Heart right ventricle (tissue), 16 donors: ENCODE measurements around the gene JAG1. TPM values are rescaled to one million over a fixed set of nuclear protein-coding genes. Genes with fewer than 3 reads are reported as not detected.

Experiments used
- ATAC-seq, 8 donors: fragments of 200-7000 bp; cut with Tn5 transposase; one replicate each; pipeline ENCODE4 v1.9.1; 2020; ENCODE audit warnings: mild to moderate bottlenecking in 8 of 8, moderate library complexity in 8 of 8, moderate number of reproducible peaks in 1 of 8
- DNase-seq, 2 donors: peaks; one replicate each; pipeline ENCODE4 v3.0.0-alpha.2; 2020
- H3K27ac ChIP-seq, 10 donors: fragments of 200-600 bp; sonication (generic) in 2 of 10; one replicate each; pipeline versions ENCODE4 v1.5.0 to v1.8.0; 2020 to 2022; ENCODE audit warnings: mild to moderate bottlenecking in 3 of 10
- H3K27me3 ChIP-seq, 7 donors: fragments of 200-600 bp; one replicate each; pipeline ENCODE4 v1.8.0; 2021 to 2022; ENCODE audit warnings: mild to moderate bottlenecking in 2 of 7
- H3K36me3 ChIP-seq, 9 donors: fragments of 200-600 bp; sonication (generic) in 1 of 9; one replicate each; pipeline versions ENCODE4 v1.5.0 to v1.8.0; 2020 to 2022; ENCODE audit warnings: mild to moderate bottlenecking in 2 of 9
- H3K4me1 ChIP-seq, 9 donors: fragments of 200-600 bp; sonication (generic) in 1 of 9; one replicate each; pipeline versions ENCODE4 v1.5.0 to v1.8.0; 2020 to 2022; ENCODE audit warnings: mild to moderate bottlenecking in 4 of 9
- H3K4me3 ChIP-seq, 10 donors: fragments of 200-600 bp; sonication (generic) in 2 of 10; one replicate each; pipeline versions ENCODE4 v1.5.0 to v1.8.0; 2020 to 2022; ENCODE audit warnings: mild to moderate bottlenecking in 7 of 10, moderate library complexity in 2 of 10
- H3K9me3 ChIP-seq, 11 donors: fragments of 200-600 bp in 10 of 11; sonication (generic) in 2 of 11; one replicate each; pipeline versions ENCODE4 v1.5.0 to v1.8.0; 2013 to 2022; ENCODE audit warnings: mild to moderate bottlenecking in 2 of 11, control low read depth in 1 of 11, moderate library complexity in 1 of 11
- WGBS, 2 donors: extraction: QIAGEN DNeasy Blood & Tissue Kit; methylation state at CpG; one replicate each; pipeline ENCODE4 v1.1.7; 2013; ENCODE audit warnings: inconsistent platforms in 1 of 2; 5-methylcytosine and 5-hydroxymethylcytosine counted together
- intact Hi-C, 10 donors: fragments of 100-400 bp; cut with DNase I; formaldehyde crosslinking; loops; one replicate each; pipeline versions ENCODE4 v1.11.1 to v1.14.2; 2022
- polyA plus RNA-seq, 2 donors: library from polyadenylated mRNA; stranded (reverse); fragments of 200-250 nt; gene quantifications; one replicate each; pipeline ENCODE4 v1.2.3, GENCODE V29; 2013
- total RNA-seq, 10 donors: library from RNA; stranded (reverse); fragmentation: NEBNext Ultra II Directional in 3 of 10; extraction: Animal tissue kit (Norgen Biotek cat#: 25700) in 3 of 10; gene quantifications; one replicate each; pipeline versions ENCODE4 v1.2.1 to v1.2.4, GENCODE V29; 2021 to 2023
- TF ChIP-seq, protein P1 (sequence below), 9 donors: fragments of 200-600 bp; sonication (generic) in 2 of 9; IDR thresholded peaks; one replicate each; pipeline versions ENCODE4 v1.5.0 to v1.8.0; 2021 to 2022; ENCODE audit warnings: antibody characterized with exemption in 9 of 9, mild to moderate bottlenecking in 5 of 9, moderate library complexity in 1 of 9
- donor health status: Arrhythmogenic right ventricular cardiomyopathy.
- donor health status: ischemic (EF 13 %, LVEDD 7.1; RV severe dilation, severe dysfunction).
- donor health status: healthy with polysubstance abuse.
- donor health status: DM: no; HTN: yes; CAD: no.
- donor health status: DM: no; HTN: no; CAD: no.
- donor health status: ischemic (EF 25% LVEDD 6.9; RV normal size, moderate dysfunction).
- donor health status: ischemic (EF 25% LVEDD 5.7; RV mildly dilated, moderate dysfunction).
- donor health status: healthy.
- donor health status: DM: yes; HTN: yes; CAD: no.
- donor health status: Ischemic cardiomyopathy.
- donor health status: ischemic (EF 35%, LVEDD 5.7; RV mildly dilated, moderate dysfunction).
- donor health status: nonischemic (EF 11% LVEDD 7.7; RV severe dilation, severe dysfunction).
- donor health status: DM: yes; HTN: yes; CAD: no.
- donor health status: PGD.
- donor health status: ischemic (EF 29% LVEDD 5.4; RV normal size, mild dysfunction).
- donor health status: nonischemic (EF 23%, LVEDD 6.1; RV moderate dilation, normal function).

JAG1 gene
- total and polyA plus RNA-seq, 12 donors: 11.1 to 38.2 (median 25.5) TPM

DNA sequence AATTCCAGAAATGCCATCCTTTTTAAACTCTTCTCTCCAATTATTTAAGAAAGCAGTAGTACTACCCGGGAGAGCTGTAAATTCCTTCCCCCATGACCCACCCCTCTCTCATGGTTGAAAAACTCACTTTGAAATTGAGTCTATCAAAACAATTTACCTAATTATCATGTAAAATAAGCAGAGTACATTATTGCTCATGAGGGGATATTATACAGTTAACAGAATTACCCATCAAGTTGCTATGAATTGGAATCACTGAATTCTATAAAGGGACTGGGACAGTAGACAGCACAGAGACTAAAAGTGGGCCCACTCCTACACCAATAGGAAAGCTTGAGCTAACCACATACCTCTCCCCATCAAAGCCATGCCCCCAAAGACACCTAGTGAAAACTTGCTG is 16.3 kb downstream of the JAG1 start:
- Histone ChIP-seq H3K27me3 (no peaks in the 10 kb centered on the region), H3K4me3 (no peak overlapping the region), H3K36me3 (peaks cover 0 to 100% (median 35%) of the 10 kb centered on the region in 9 donors), H3K4me1 (peaks cover 19 to 99% (median 71%) of the 10 kb centered on the region in 9 donors), H3K27ac (peak overlapping the region in 1 of 10 donors; percentile 43), H3K9me3 (no peaks in the 10 kb centered on the region)
- no peak for ATAC-seq
- whole genome bisulfite sequencing, 2 donors: 83 to 84% methylated on average over 1 of the region's 1 CpG
- TF ChIP-seq, protein P1, sequence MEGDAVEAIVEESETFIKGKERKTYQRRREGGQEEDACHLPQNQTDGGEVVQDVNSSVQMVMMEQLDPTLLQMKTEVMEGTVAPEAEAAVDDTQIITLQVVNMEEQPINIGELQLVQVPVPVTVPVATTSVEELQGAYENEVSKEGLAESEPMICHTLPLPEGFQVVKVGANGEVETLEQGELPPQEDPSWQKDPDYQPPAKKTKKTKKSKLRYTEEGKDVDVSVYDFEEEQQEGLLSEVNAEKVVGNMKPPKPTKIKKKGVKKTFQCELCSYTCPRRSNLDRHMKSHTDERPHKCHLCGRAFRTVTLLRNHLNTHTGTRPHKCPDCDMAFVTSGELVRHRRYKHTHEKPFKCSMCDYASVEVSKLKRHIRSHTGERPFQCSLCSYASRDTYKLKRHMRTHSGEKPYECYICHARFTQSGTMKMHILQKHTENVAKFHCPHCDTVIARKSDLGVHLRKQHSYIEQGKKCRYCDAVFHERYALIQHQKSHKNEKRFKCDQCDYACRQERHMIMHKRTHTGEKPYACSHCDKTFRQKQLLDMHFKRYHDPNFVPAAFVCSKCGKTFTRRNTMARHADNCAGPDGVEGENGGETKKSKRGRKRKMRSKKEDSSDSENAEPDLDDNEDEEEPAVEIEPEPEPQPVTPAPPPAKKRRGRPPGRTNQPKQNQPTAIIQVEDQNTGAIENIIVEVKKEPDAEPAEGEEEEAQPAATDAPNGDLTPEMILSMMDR (IDR thresholded peaks at IDR 0.05): no peak
- intact Hi-C loops: loop anchor here in 2 of 10 donors (10.0 kb wide), 2 partner anchors 183 to 617 kb away; no protein-coding TSS in a partner anchor
- no peak for DNase-seq

DNA sequence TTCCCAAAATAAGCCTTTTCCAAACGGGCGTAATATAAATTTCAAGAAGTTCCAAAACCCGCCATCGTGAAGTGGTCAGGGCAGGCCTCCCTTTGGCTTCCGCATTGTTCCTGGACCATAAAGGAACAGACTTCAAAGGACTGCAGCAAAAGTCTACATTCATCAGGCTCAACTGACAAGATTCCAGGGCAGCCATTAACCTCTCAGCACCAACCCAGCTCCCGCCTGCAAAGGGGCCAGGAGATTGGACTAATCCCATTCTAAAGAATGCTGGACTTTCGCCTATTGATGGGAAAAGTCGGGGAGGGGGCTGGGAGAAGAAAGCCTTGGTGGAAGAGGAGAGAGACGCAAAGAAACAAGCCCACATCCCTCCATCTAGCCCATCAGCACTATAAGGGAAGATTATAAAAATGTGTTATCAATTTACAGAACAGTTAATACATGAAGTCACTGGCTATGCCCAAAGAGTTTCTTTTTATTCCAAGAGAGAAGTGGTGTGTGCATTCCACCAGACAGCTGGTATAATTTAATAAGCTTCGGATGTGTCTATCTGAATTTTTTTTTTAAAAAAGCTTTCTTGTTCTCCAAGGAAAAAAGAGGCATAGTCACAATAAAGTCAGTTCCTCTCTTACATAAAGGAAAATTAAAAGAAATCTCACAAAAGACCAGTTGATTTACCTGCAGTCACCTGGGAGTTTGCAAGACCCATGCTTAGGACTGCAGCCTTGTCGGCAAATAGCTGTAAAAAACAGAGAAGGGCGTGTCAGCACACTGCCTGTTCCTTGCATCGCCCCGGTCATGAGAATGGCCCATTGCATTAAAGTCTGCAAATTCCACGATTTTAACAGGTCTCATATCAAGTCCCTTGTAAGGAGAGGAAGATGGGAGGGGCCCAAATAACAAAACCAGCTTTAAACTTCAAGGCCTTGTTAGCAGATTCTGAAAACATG is 17.8 kb downstream of the JAG1 start:
- ATAC-seq: no peak
- peaks cover 0 to 100% (median 33%) of the 10 kb centered on the region in 9 donors for H3K36me3 ChIP-seq
- WGBS, 2 donors: 76 to 79% methylated on average over 15 of the region's 15 CpGs
- no peaks in the 10 kb centered on the region for H3K9me3 ChIP-seq
- H3K4me1 ChIP-seq: peaks cover 19 to 100% (median 82%) of the 10 kb centered on the region in 9 donors
- no peaks in the 10 kb centered on the region for H3K27me3 ChIP-seq
- TF ChIP-seq, protein P1 (IDR thresholded peaks at IDR 0.05): no peak
- DNase-seq: no peak
- H3K27ac ChIP-seq: peak overlapping the region in 7 of 10 donors; percentile 8 to 84 (median 73)
- no peak overlapping the region for H3K4me3 ChIP-seq
- intact Hi-C loops: loop anchor here in 2 of 10 donors (10.0 kb wide), 2 partner anchors 181 to 619 kb away; no protein-coding TSS in a partner anchor

DNA sequence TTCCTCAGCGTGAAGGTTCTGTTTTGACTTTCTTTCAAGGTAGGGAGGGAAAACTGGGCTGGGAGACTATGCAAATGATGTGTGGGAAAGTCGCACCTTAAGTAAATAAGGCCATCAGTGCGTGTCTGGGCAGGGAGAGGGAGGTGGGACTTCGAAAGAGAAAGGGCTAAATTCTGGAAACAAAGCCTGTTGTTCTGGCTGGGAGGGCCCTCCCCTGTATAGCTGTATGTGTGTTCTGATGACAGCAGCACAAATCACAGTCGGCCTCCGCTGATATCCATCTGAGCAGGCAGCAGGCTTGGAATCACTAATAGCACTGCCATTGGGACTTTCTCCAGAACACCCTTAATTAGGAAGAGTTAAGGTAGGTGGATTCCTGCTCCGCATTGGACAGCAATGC is 19.2 kb downstream of the JAG1 start:
- DNase-seq (no peak), ATAC-seq (peak in 4 of 8 donors; percentile 17 to 29 (median 22))
- peaks cover 24 to 100% (median 81%) of the 10 kb centered on the region in 9 donors for H3K4me1 ChIP-seq
- TF ChIP-seq, protein P1 (IDR thresholded peaks at IDR 0.05): no peak
- 49 to 53% methylated on average over 7 of the region's 7 CpGs for WGBS, 2 donors
- no peak overlapping the region for H3K4me3 ChIP-seq
- no peaks in the 10 kb centered on the region for H3K27me3 ChIP-seq
- H3K36me3 ChIP-seq: peaks cover 0 to 100% (median 40%) of the 10 kb centered on the region in 9 donors
- H3K9me3 ChIP-seq: no peaks in the 10 kb centered on the region
- intact Hi-C loops: loop anchor here in 3 of 10 donors (5.0 to 10.0 kb wide), 3 partner anchors 102 to 620 kb away; no protein-coding TSS in a partner anchor
- H3K27ac ChIP-seq: peak overlapping the region in 8 of 10 donors; percentile 45 to 84 (median 72)

DNA sequence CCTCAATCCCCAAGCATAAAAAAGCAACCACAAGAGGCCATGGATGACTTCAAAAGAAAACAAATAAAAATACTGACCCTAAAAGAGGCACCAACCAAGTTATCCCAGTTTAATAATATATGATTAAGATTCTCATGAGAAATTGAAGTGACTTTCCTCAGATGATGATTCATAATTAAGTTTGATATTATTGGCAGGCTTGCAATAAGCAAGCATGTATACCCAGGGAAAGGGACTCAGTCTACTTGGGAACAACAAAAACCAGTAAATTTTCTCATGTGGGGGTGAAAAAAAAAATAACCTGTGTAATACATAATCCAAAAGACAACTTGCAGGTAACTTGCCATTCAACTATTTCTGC is 19.6 kb downstream of the JAG1 start:
- Histone ChIP-seq H3K9me3 (no peaks in the 10 kb centered on the region), H3K27ac (peak overlapping the region in 8 of 10 donors; percentile 45 to 84 (median 72)), H3K36me3 (peaks cover 0 to 100% (median 44%) of the 10 kb centered on the region in 9 donors), H3K27me3 (no peaks in the 10 kb centered on the region), H3K4me1 (peaks cover 24 to 100% (median 77%) of the 10 kb centered on the region in 9 donors), H3K4me3 (peak overlapping the region in 4 of 10 donors; percentile 23 to 35 (median 30))
- TF ChIP-seq, protein P1 (IDR thresholded peaks at IDR 0.05): no peak
- ATAC-seq (no peak), DNase-seq (no peak)
- intact Hi-C loops: loop anchor here in 3 of 10 donors (5.0 to 10.0 kb wide), 3 partner anchors 102 to 621 kb away; no protein-coding TSS in a partner anchor
